ENCODE results near the gene B4GAT1.
"Not testable (repeated sequence)": the region's sequence is repeated elsewhere in the genome, so short reads cannot be mapped to it uniquely, and the experiment has no call there.

Gene B4GAT1

GRCh38 chr11:66335531-66336233 is 11.7 kb downstream of the B4GAT1 start:
- DNase-seq = peak; percentile 67

DNA sequence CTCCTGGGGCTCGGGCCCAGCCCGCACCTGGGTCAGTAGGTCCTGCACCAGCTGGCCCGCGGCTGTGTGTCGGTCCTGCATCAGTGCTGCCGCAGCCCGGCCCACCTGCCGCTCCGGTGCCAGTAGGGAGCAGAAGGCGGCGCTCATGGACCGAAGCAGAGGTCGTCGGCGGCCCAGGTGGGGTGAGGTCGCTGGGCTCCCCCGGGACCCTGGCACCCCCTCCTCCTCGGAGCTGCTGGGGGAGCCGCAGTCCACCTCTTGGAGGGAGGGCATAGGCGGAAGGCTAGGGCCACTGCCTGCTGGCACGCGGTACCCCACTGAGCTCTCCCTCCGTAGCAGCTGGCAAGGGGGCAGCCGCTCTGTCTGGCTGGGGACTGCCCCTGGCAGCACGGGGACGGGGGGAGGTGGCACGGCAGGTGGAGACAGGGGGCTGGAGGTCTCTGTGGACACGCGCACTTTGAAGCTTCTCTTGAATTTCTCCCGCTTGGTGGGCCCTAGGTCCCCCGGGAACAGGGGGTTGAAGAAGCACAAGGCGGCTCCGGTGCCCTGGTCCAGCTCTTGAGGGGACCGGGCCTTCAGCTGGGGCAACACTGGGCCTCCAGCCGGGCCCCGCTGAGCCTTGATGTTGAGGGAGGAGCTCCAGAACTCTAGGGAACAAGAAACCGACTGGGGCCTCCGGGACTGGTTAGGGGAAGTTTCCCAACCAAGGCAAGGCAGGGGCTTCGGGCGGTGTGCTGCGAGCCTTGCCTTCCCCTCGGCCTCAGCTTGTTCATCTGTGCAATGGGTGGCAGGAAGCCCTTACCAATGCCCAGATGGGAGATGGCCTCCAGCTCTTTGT is 12.6 kb downstream of the B4GAT1 start:
- DNase-seq = peak; percentile 31

DNA sequence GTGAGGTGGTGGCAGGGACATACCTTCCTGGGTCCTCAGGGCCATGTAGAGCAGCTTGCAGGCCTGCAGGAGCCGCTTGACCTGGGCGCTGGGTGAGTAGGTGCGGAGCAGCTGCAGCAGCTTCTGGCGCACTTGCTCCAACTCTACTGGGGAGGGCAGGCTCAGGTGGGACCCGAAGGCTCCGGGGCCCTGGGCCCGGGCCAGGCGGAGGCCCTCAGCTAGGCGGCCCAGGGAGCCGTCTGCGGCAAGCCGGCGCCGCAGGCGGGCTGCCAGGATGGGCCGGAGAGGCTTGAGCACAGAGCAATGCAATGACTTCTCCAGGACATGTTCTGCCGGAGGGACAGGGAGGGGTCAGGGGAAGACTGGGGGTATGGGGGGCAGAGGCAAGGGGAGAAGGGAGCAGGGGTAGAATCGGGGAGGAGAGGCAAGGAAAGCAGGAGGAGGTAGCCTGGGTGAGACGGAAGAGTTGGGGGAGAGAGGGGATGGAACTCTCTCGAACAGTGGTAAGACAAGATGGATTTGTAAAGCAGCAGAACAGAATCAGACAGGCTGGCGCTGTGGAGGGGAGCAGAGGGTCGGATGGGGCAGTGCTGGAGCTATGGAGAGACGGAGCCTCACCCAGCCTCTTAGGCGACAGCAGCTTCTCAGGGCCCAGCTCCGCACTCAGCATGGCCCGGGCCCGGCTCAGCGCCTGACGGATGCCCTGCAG is 13.4 kb downstream of the B4GAT1 start:
- DNase-seq = no peak

- no peak for DNase-seq
Observed at GRCh38 chr11:66333220-66333877, 14.1 kb downstream of the B4GAT1 start.

- DNase-seq = no peak
Observed at GRCh38 chr11:66332371-66333219, 14.8 kb downstream of the B4GAT1 start.

- DNase-seq = no peak
Observed at GRCh38 chr11:66331542-66332370, 15.7 kb downstream of the B4GAT1 start.

- no peak for DNase-seq
Observed at GRCh38 chr11:66330931-66331330, 16.5 kb downstream of the B4GAT1 start.

GRCh38 chr11:66329165-66329673 is 18.2 kb downstream of the B4GAT1 start:
- DNase-seq = no peak

- DNase-seq = peak; percentile 84
Observed at GRCh38 chr11:66328302-66329144, 18.9 kb downstream of the B4GAT1 start.

DNA sequence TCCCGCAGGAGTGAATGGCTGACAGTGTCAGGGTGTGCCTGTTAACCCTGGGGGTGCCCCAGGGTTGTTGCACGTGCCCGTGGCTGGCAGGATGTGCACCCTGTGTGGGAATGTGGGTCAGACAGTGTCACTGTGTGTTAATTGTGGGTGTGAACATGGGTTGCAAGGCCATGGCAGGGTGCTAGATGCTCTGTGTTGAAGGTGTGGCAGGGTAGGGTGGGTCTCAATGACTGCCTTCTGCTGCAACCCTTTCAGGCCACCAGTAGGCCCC is 19.5 kb downstream of the B4GAT1 start:
- no peak for DNase-seq

GRCh38 chr11:66327171-66328030 is 20.0 kb downstream of the B4GAT1 start:
- no peak for DNase-seq

- no peak for DNase-seq
Observed at GRCh38 chr11:66326261-66327111, 20.9 kb downstream of the B4GAT1 start.

DNA sequence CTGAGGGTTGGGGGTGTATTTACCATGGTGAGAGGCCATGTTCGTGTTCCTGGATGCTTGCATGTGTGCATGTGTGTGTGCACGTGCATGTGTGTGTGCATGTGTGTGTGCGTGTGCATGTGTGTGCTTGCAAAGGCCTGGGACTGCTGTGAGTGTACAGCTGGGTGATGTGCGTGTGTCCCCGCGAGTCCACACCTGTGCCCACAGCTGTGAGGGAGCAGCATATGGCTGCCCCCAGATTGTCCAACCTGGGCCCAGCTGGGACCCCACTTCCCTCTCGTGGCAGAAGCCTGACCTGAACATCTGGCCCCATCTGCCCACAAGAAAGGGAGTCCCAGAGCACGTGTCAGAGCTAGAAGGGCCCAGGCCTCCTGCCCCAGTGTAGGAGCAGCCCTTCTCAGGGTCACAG is 22.2 kb downstream of the B4GAT1 start:
- DNase-seq = peak; percentile 42

DNA sequence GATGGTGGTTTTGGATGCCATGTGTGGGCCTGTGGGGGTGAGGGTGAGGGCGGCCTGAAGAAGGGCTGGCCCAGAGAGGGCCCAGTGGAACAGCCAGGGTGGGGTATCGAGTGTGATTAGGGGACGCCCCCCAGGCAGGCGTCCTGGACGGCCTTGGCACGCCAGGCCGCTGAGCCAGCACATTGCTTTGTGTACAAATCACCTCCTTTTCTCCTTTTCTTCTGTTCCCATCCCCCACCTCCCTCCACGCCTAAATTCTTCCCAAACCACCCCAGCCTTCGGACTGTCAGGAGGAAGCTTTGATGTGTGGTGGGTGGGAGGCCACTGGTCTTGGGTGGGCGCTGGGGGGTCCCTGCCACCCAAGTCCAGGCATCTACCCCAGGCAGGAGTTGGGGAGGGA is 22.8 kb downstream of the B4GAT1 start:
- no peak for DNase-seq

DNA sequence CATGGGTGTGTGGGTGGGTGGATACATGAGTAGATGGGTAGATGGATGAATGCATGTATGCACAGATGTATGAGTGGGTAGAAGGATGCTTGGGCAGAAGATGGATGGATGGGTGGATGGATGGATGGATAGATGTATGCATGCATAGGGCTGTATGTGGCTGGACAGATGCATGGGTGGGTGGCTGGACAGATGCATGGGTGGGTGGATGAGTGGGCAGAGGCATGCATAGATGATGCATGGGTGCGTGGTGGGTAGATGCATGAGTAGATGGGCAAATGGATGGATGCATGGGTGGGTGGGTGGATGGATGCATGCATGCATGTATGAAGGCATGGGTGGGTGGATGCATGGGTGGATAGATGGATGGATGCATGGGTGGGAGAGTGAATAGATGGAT is 23.7 kb downstream of the B4GAT1 start:
- no peak for DNase-seq

GRCh38 chr11:66322732-66323427 is 24.5 kb downstream of the B4GAT1 start:
- no peak for DNase-seq

- DNase-seq = no peak
Observed at GRCh38 chr11:66321606-66322005, 25.8 kb downstream of the B4GAT1 start.

- DNase-seq = not testable (repeated sequence)
Observed at GRCh38 chr11:66320748-66321147, 26.7 kb downstream of the B4GAT1 start.
